ENCODE results near the gene USP47.

GRCh38 chr11:11977206-11977938, 135.6 kb downstream of the USP47 start:
- no peak for TF ChIP-seq CTCF (IDR thresholded peaks at IDR 0.05 in 8 of 11, conservative IDR thresholded peaks at IDR 0.05 in 3 of 11)
- TF ChIP-seq POLR2A (IDR thresholded peaks at IDR 0.05), result no peak
- peak in 1 of 3 donors; percentile 42 for TF ChIP-seq POLR2AphosphoS5 (IDR thresholded peaks at IDR 0.05)

All from spleen (tissue), 7 donors.